NCI-H526 treated with DMSO at 0.1 percent for 48 hours (cell line): ENCODE data around the gene IFNB1.

Experiments
- DNase-seq: peaks from one replicate; lab custom pipeline; 2025; lab: John Stamatoyannopoulos, UW

Gene IFNB1

GRCh38 chr9:21070171-21070571, 7.6 kb downstream of the IFNB1 start:
- DNase-seq, result no peak

GRCh38 chr9:21060919-21061561, 16.7 kb downstream of the IFNB1 start:
- DNase-seq, result no peak

GRCh38 chr9:21056931-21057330, 20.8 kb downstream of the IFNB1 start:
- DNase-seq, result no peak

GRCh38 chr9:21053851-21054250, 23.9 kb downstream of the IFNB1 start:
- no peak for DNase-seq

- no peak for DNase-seq
These were observed 30.5 kb downstream of the IFNB1 start for GRCh38 chr9:21047281-21047691.

- no peak for DNase-seq
These were observed 33.9 kb downstream of the IFNB1 start for GRCh38 chr9:21043841-21044240.

GRCh38 chr9:21042466-21042865, 35.3 kb downstream of the IFNB1 start:
- no peak for DNase-seq

GRCh38 chr9:21039302-21039701, 38.4 kb downstream of the IFNB1 start:
- DNase-seq, result no peak

GRCh38 chr9:21037278-21037677, 40.5 kb downstream of the IFNB1 start:
- no peak for DNase-seq

GRCh38 chr9:21031808-21032183, 45.9 kb downstream of the IFNB1 start:
- DNase-seq, result no peak

GRCh38 chr9:21031091-21031807, 46.5 kb downstream of the IFNB1 start, which contains the start of gene HACD4:
Gene HACD4, minus strand, starts transcription at chr9:21031640. Its CDS starts 50 bp downstream, at chr9:21031590.
- peak; percentile 23 for DNase-seq

- DNase-seq, result no peak
These were observed 47.2 kb downstream of the IFNB1 start for GRCh38 chr9:21030389-21031035.

GRCh38 chr9:21029661-21030060, 48.1 kb downstream of the IFNB1 start:
- DNase-seq, result no peak

GRCh38 chr9:21028466-21028865, 49.3 kb downstream of the IFNB1 start:
- no peak for DNase-seq

GRCh38 chr9:21027295-21027694, 50.4 kb downstream of the IFNB1 start:
- no peak for DNase-seq
